Ishikawa (cell line): ENCODE measurements around the gene C11orf65.

Experiments
- CREB1 ChIP-seq: IDR thresholded peaks from 2 replicates; pipeline ENCODE4 v1.6.1; 2012; ENCODE audit warnings: low read depth
- EP300 ChIP-seq: IDR thresholded peaks from 2 replicates; pipeline ENCODE4 v1.6.1; 2012; ENCODE audit warnings: borderline replicate concordance
- RAD21 ChIP-seq: IDR thresholded peaks from 2 replicates; pipeline ENCODE4 v1.6.1; 2012; ENCODE audit warnings: low read depth
- REST ChIP-seq: IDR thresholded peaks from 2 replicates; pipeline ENCODE4 v1.6.1; 2012; ENCODE audit warnings: low read depth, mild to moderate bottlenecking
- ZBTB7A ChIP-seq: IDR thresholded peaks from 2 replicates; pipeline ENCODE4 v1.6.1; 2012; ENCODE audit warnings: low read depth

GRCh38 chr11:108414958-108415357, 52.4 kb downstream of the C11orf65 start:
- no peak for TF ChIP-seq ZBTB7A
- no peak for TF ChIP-seq REST
- no peak for TF ChIP-seq CREB1
- TF ChIP-seq EP300, result no peak
- TF ChIP-seq RAD21, result no peak
